Fibroblast of pulmonary artery (primary cell): Measurements from ENCODE around the gene XRN2.

ENCODE experiments used
- DNase-seq: peaks from one replicate; pipeline ENCODE4 v3.0.0-alpha.2; 2010; ENCODE audit warnings: low read depth
- H3K4me3 ChIP-seq: replicated peaks from 2 replicates; pipeline ENCODE4 v1.5.1; 2011; ENCODE audit warnings: low read depth, mild to moderate bottlenecking, control low read depth, low read length, moderate library complexity
- CTCF ChIP-seq: IDR thresholded peaks from 2 replicates; pipeline ENCODE4 v1.5.1; 2011; ENCODE audit warnings: mild to moderate bottlenecking, control low read depth, low read length, inconsistent platforms; ENCODE audit errors: missing control alignments

Gene XRN2

DNA sequence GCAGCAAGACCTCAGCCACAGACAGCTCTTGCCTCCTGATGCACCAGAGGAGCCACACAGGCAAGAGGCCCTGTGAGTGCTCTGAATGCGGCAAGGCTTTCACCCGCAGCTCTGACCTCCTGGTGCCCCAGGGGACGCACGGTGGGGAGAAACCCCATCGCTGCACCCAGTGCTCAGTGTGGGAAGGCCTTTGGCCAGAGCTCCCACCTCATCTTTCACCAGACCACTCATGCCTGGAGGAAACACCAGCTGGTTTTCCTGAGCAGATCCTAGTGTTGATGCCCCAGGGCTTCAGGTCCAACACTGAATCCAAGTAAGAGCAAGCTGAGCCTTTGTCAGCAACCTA, 37.0 kb upstream of the XRN2 start:
- DNase-seq, result no peak
- TF ChIP-seq CTCF, result no peak
- H3K4me3 ChIP-seq, result no peak overlapping the region

GRCh38 chr20:21269772-21270171, 33.4 kb upstream of the XRN2 start:
- H3K4me3 ChIP-seq, result no peak overlapping the region
- DNase-seq, result no peak
- no peak for TF ChIP-seq CTCF

DNA sequence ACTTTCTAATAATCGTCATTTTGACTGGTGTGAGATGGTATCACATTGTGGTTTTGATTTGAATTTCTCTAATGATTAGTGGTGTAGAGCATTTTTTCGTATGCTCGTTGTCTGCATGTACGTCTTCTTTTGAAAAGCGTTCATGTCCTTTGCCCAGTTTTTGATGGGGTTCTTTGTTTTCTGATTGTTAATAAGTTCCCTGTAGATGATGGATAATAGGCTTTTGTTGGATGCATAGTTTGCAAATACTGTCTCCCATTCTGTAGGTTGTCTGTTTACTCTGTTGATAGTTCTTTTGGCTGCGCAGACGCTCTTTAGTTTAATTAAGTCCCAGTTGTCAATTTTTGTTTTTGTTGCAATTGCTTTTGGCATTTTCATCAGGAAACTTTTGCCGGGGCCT, 32.3 kb upstream of the XRN2 start:
- DNase-seq, result no peak
- no peak overlapping the region for H3K4me3 ChIP-seq
- TF ChIP-seq CTCF, result no peak

DNA sequence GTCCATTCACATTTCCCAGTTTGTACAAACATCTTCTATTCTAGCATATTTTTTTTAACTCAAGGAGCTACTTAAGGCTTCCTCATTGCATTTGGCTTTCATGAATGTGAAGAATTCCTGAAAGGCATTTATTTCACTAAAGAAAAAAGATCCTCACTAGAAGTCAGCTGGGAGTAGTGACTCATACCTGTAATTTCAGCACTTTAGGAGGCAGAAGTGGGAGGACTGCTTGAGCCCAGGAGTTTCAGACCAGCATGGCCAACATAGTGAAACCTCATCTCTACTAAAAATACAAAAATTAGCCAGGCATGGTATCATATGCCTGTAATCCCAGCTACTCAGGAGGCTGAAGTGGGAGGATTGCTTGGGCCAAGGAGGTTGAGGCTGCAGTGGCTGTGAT, 30.9 kb upstream of the XRN2 start:
- no peak overlapping the region for H3K4me3 ChIP-seq
- TF ChIP-seq CTCF, result no peak
- DNase-seq, result peak; percentile 8

DNA sequence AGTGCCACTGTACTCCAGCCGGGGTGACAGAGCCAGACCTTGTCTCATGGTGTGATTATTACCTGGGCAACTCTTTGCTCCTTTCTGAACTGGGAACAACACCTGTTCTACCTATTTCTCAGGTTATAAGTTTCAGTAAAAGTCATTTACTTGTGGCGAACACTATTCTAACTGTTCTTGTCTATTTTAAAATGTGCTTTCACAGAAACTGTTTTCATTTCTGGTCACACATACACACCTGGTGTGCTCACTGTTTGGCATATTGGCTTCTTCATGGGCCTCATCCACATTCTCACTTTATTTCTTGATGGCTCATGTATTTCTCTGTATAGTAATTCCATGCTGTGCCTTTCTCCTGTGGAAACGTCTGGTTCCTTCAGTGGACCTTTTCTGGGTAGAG, 30.5 kb upstream of the XRN2 start:
- TF ChIP-seq CTCF, result no peak
- no peak overlapping the region for H3K4me3 ChIP-seq
- no peak for DNase-seq

- no peak for TF ChIP-seq CTCF
- no peak for DNase-seq
- no peak overlapping the region for H3K4me3 ChIP-seq
These were observed 29.3 kb upstream of the XRN2 start for GRCh38 chr20:21273755-21274386.

GRCh38 chr20:21278829-21279228, 24.3 kb upstream of the XRN2 start:
- H3K4me3 ChIP-seq, result no peak overlapping the region
- TF ChIP-seq CTCF, result no peak
- no peak for DNase-seq
